GM21423 (cell line): ENCODE measurements around the gene XCR1.
"Not testable (repeated sequence)": the region's sequence is repeated elsewhere in the genome, so short reads cannot be mapped to it uniquely, and the experiment has no call there.

Experiments used
- ATAC-seq: cut with Tn5 transposase; IDR thresholded peaks from one replicate; pipeline ENCODE4 v1.9.1; 2021; ENCODE audit warnings: mild to moderate bottlenecking, moderate library complexity; ENCODE audit not compliant: unreplicated experiment

The XCR1 gene

DNA sequence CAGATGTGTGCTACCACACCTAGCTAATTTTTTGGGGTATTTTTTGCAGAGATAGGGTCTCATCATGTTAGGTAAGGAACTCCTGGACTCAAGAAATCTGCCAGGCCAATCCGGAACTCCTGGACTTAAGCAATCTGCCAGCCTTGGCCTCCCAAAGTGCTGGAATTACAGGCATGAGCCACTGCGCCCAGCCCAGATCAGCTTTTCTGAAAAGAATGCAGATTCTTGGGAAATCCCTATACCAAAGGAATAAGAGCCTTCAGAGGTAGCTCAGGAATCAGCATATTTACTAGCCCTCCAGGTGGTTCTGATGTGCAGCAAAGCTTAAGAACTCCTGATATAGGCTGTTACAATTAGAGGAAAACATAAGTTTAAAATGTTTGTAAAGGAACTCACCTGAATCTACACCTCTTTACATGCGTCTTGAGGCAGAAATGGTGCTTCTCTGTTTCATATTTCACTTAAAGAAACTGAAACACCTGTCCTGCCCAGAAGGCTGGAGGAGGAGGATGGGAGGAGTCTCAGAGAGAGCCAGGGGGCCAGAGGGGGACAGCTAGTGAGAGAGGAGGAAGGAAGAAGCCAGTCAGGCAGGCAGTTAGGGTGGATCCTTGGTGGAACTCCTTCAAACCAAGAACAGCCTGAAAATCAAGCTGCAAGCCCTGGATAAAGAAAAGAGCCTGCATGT lies at the start of gene XCR1:
Gene XCR1, minus strand, starts transcription at position 463 of the 685 bp plus-strand sequence. CDS start 5,536 bp downstream, outside the sequence.
- no peak for ATAC-seq

DNA sequence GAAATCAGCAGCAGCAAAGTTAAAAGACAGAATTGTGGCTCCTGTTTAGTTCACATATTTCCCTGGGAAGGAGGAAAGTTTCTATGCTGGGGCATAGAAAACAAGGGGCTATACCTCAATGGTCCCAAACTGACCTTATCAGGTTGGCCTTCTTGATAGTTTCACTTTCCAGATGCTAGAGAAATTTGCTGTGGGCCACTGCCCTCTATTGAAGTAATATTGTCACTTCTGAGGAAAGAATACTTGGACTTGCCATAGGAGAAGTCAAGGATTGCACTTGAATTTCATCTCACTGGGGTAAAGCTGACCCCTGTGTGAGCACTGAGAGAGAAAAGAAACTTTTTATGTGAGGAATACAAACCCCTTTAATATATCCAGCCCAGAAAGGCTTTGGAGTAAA lies 49.3 kb upstream of the XCR1 start:
- no peak for ATAC-seq

DNA sequence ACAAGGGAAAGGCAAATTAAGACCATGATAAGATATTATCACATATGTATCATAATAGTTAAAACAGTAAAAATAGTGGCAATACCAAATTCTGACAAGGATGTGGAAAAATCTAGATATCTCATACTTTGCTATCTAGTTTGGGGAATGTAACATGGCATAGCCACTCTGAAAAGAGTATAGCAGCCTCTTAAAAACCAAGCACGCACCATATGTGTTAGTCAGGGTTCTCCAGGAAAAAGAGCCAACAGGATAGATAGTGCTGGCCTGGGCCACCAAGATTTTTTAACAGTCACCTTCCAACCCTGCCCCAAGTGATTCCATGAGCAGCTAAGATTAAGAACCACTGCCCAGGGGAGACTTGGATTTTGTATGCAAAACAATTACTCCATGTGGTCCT lies 48.5 kb upstream of the XCR1 start:
- no peak for ATAC-seq

DNA sequence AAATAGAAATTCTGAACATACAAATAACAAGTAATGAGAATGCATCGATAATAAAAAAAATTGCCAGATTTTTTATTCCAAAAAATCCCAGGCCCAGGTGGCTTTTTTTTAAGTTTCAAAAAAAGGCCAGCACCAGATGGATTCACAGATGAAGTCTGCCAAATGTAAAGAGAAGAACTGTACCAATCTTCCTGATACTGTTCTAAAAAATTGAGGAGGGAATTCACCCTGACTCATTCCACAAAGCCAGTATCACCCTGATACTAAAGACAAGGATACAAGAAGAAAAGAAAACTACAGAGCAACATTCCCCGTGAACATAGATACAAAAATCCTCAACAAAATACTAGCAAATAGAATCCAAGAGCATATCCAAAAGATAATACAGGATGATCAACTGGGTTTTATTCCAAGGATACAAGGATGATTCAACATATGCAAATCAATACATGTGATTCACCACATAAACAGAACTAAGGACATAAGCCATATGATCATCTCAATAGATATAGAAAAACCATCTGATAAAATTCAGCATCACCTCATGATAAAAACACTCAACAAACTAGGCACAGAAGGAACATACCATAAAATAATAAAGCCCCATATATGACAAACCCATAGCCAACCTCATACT lies 44.1 kb upstream of the XCR1 start:
- no peak for ATAC-seq

DNA sequence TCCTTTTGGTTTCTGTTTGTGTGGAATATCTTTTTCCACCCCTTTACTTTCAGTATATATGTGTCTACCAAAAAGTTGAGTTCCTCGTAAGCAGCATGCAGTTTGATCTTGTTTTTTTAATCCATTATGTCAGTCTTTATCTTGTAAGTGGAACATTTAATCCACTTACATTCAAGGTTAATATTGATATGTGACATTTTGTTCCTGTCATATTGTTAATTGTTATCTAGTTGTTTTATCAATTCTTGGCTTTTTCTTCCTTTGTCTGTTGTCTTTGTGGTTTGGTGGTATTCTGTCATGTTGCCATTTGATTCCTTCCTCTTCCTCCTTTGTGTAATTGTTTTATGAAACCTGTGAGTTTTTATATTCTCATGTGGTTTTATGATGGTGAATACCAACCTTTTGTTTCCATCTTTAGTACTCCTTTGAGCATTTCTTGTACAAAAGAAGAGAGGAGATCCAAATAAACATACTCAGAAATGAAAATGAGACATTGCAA lies 43.4 kb upstream of the XCR1 start:
- no peak for ATAC-seq

GRCh38 chr3:46068501-46068900 lies 41.2 kb upstream of the XCR1 start:
- no peak for ATAC-seq

DNA sequence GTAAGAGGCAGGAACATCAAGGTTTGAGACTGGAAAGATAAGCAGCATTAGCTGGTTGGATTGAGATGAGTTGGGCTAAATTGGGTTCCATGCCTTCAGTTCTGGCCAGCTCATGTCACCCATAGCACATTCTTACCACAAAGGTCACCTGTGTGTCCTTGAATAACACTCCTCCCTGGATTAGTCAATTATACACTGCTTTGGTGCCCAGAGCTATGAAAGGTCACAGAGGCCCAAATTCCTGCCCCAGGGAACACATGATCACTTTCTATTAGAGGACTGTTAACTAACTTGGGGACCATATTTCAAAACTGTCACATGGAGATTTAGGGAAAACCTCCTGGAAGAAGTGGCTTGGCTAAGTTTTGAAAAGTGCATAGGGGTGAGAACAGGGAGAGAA lies 40.1 kb upstream of the XCR1 start:
- ATAC-seq: no peak

DNA sequence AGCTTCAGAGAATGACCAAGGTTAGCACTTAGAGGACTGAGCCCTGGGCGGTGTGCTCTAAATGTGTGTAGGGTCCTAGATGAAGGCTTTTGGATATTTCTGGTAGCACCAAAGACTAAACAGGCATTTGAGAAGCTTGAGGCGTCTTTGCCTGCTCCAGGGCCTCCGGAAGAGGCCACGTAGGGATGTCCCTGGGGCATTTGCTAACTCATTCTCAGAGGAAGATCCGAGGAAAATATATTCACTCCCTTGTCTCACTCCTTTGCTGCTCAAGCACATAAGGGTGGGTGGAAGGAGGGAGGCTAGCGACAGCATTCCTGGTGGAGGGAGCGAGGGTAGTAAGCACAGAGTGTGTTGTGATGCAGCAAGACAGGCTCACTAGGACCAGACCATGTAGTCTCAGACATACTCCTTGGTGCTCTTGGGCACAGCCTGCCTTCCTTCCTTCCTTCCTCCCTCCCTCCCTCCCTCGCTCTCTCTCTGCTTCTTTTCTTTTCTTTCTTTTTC lies 38.5 kb upstream of the XCR1 start:
- no peak for ATAC-seq

DNA sequence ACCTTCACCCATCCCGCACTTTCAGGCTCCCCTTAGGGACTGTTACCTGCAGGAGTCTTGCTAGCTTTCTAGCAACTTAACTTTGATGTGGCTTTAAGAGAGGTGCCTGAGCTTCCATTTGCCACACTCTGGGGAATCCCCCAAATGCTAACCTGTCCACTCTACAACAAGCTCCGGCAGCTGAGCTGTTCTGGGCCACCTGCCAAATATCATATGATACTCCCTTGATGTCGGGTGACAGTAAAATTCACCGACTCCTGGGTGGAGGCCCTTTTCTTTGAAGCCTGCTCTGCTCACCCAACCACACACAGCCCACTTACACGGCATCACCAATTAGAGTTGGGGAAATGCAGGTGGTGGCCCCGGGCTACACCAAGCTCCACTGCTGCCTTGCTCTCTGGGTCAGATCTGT lies 38.0 kb upstream of the XCR1 start:
- no peak for ATAC-seq

DNA sequence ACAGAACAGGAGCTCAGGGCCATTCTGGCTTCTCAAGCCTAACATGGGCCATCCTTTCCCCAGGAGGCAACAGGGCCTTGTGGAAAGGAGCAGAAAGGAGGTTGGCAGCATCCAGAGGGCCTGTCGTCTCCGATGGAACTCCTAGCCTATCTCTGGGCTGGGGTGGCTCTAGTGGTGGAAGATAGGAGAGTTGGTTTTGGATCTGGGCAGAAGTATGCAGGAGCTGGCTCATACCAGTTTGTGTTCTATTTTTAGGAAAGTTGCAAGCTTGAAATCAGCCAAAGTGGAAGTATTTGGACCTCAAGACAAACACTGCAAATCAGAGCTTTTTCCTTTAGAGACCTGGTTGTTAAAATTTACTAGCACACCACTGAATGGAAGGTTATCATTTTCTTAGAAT lies 35.4 kb upstream of the XCR1 start:
- no peak for ATAC-seq

DNA sequence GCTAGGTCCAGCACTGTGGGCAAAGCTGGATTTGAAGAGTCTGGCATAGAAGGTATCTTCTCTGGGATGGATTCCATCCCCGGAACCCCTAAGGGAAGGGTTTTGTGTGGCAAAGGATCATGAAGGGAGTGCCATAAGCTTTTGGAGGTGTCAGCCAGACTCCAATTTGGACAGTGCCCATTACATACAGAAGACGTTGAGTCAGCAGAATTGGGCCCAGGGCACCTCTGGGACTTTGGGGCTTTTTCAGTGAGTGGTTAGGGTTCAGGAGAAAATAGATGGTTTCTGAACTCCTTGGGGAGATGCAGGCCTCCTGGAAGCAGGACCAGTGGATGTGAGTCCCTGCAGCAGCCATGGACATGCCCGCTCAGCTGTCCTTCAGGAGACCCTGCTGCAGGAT lies 34.6 kb upstream of the XCR1 start:
- ATAC-seq: no peak

DNA sequence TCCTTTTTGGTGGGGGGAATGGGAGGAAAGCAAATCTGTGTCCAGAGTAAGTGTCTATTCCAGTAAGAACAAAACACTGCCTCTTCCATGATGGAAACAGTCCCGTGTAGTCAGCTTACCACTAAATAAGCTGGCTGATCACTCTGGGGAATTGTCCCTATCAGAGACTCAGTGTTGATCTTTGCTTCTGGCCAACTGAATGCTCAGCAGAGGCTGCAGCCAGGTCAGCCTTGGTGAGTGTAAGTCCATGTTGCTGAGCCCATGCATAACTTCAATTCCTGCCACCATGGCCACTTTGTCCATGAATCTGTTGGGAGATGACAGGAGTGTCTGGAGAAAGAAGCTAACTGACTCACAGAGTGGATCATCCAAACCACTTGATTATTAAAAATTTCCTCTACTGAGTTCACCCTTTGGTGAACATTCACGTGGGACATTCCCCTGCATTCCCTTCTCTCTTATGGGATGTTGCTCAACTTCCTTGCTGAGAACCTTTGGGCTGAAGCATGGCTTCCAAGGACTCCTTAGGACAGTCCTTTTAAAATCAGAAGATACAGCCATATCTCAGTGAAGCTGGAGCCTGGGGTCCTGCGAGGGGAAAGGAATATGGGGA lies 33.9 kb upstream of the XCR1 start:
- no peak for ATAC-seq

- no peak for ATAC-seq
Observed at GRCh38 chr3:46060551-46060950, 33.3 kb upstream of the XCR1 start.

- no peak for ATAC-seq
Observed at GRCh38 chr3:46059432-46059831, 32.1 kb upstream of the XCR1 start.

DNA sequence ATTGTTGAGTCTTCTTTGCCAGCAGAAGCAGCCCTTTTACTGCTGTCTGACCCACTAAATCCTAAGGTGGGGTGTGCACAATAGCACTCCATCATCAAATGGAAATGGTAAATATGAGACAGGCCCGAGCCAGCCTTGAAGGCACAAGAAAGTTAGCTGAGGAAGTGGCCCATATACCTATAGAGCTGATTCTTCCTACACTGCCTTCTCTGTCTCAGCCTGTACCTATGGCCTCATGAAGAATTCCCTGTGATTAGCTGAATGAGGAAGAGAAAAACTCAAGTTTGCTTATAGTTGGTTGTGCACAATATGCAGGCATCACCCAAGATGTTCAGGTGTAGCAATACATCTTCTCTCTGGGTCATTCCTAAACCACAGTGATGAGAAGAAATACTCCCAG lies 31.7 kb upstream of the XCR1 start:
- ATAC-seq: no peak

GRCh38 chr3:46057716-46058115 lies 30.4 kb upstream of the XCR1 start:
- ATAC-seq: no peak

- no peak for ATAC-seq
Observed at GRCh38 chr3:46056686-46057085, 29.4 kb upstream of the XCR1 start.

- not testable (repeated sequence) for ATAC-seq
Observed at GRCh38 chr3:46053761-46054515, 26.7 kb upstream of the XCR1 start.

DNA sequence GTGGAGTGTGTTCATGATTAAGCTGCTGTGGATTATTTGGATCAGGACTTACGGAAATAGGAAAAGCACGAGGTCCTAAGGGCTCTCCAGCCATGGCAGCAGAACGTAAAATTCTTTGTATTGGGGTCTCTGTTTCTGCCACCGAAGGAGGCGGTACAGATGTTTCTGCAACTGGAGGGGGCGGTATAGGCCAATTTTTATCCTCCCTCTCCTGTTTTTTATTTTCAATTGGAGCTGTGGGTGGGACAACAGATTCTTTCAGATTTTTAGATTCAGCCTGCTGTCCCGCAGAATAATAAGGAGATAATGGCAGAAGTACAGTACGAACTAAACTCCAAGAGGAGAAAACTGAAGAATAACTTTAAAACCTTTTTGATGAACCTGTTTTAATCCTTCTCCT lies 26.0 kb upstream of the XCR1 start:
- ATAC-seq: not testable (repeated sequence)

- ATAC-seq: no peak
Observed at GRCh38 chr3:46052531-46052930, 25.2 kb upstream of the XCR1 start.

GRCh38 chr3:46049093-46049492 lies 21.8 kb upstream of the XCR1 start:
- no peak for ATAC-seq
